ENCODE data around the gene PAGE1.

- TF ChIP-seq CTCF (IDR thresholded peaks at IDR 0.05; ENCODE audit: low read depth, low read length, missing input control) (no peak), RAD21 (IDR thresholded peaks at IDR 0.05) (no peak), SP1 (IDR thresholded peaks at IDR 0.05) (no peak), NR2F2 (IDR thresholded peaks at IDR 0.05) (no peak), REST (IDR thresholded peaks at IDR 0.05) (no peak), MAX (IDR thresholded peaks at IDR 0.05) (no peak), GABPA (IDR thresholded peaks at IDR 0.05 in 1 of 2, conservative IDR thresholded peaks at IDR 0.05 in 1 of 2) (no peak)
These were observed 50.7 kb downstream of the PAGE1 start for GRCh38 chrX:49644991-49645637.

Data from liver (tissue), 3 donors.